NT2/D1 (cell line): ENCODE results near the gene DLG2.

Source experiments
- YY1 ChIP-seq: IDR thresholded peaks from 2 replicates; pipeline ENCODE4 v1.6.1; 2011; ENCODE audit not compliant: insufficient read length, insufficient read depth
- ZNF274 ChIP-seq: IDR thresholded peaks from 2 replicates; pipeline ENCODE4 v1.6.1; 2011; ENCODE audit warnings: mild to moderate bottlenecking, low read depth, low read length

- TF ChIP-seq YY1 (no peak), ZNF274 (no peak)
Observed at GRCh38 chr11:83663988-83664387, 1963.2 kb downstream of the DLG2 start.
